Measurements from ENCODE around the gene CYB561A3.

DNA sequence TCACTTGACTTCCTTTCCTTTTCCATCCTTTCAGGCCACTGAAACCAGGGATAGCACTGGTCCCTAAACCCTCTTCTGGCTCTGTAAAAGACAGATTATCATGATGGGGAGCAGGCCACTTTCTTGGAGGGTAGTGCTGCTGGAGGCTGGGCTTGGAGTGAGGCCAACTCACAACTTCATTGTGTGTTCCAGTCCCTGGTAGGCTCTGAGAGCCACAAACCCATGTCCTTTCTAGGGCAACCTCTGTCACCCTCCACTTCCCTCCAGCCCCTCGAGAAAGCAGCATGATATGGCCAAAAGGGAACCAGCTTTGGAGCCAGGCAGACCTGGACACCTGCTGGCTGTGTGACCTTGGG lies 26.3 kb downstream of the CYB561A3 start:
- TF ChIP-seq, protein P1, sequence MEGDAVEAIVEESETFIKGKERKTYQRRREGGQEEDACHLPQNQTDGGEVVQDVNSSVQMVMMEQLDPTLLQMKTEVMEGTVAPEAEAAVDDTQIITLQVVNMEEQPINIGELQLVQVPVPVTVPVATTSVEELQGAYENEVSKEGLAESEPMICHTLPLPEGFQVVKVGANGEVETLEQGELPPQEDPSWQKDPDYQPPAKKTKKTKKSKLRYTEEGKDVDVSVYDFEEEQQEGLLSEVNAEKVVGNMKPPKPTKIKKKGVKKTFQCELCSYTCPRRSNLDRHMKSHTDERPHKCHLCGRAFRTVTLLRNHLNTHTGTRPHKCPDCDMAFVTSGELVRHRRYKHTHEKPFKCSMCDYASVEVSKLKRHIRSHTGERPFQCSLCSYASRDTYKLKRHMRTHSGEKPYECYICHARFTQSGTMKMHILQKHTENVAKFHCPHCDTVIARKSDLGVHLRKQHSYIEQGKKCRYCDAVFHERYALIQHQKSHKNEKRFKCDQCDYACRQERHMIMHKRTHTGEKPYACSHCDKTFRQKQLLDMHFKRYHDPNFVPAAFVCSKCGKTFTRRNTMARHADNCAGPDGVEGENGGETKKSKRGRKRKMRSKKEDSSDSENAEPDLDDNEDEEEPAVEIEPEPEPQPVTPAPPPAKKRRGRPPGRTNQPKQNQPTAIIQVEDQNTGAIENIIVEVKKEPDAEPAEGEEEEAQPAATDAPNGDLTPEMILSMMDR (IDR thresholded peaks at IDR 0.05; ENCODE audit: poor library complexity) = no peak
- no peak for TF ChIP-seq EZH2 (IDR thresholded peaks at IDR 0.05; ENCODE audit: borderline replicate concordance)
